ENCODE measurements around the gene CLGN. TPM values are rescaled to one million over a fixed set of nuclear protein-coding genes. Genes with fewer than 3 reads are reported as not detected.
"Not testable (repeated sequence)": the region's sequence is repeated elsewhere in the genome, so short reads cannot be mapped to it uniquely, and the experiment has no call there.

CLGN gene
- total RNA-seq, 1 experiment from 2014 or later: 2.9 TPM

DNA sequence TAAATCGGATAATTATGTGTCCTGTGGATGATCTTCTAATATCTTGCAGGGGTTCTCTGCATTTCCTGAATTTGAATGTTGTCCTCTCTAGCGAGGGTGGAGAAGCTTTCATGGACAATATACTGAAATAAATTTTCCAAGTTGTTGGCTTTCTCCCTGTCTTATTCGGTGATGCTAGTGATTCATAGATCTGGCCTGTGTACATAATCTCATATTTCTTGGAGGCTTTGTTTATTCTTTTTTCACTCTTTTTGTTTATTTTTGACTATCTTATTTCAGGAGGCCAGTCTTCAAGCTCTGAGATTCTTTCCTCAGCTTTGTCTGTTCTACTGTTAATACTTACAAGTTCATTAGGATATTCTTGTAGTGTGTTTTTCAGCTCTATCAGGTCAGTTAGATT, 20.7 kb upstream of the CLGN start:
- Histone ChIP-seq H3K27ac (ENCODE audit: insufficient read length, low read depth, low read length) (no peak overlapping the region), H3K4ac (ENCODE audit: low read depth, low read length) (no peak overlapping the region), H2BK20ac (ENCODE audit: low read depth, low read length, poor library complexity, severe bottlenecking) (no peak overlapping the region), H3T11ph (ENCODE audit: low read length) (no peak overlapping the region), H4K5ac (ENCODE audit: insufficient read length, low read depth, low read length) (no peak overlapping the region), H4K91ac (ENCODE audit: insufficient read length, low read depth, low read length) (no peak overlapping the region), H2BK12ac (ENCODE audit: insufficient read length, low read depth, low read length) (no peak overlapping the region), H2BK5ac (ENCODE audit: insufficient read length, low read length) (no peak overlapping the region), H3K27me3 (ENCODE audit: insufficient read depth, low read length) (no peaks in the 10 kb centered on the region), H3K9me3 (ENCODE audit: control insufficient read depth, low read depth, low read length) (no peaks in the 10 kb centered on the region), H3K79me2 (ENCODE audit: insufficient read depth, low read length) (no peaks in the 10 kb centered on the region), H2BK15ac (ENCODE audit: low read depth, low read length) (no peak overlapping the region), H3K18ac (ENCODE audit: insufficient read length, low read depth, low read length) (no peak overlapping the region), H3K23me2 (ENCODE audit: insufficient read length, low read depth, low read length, poor library complexity, severe bottlenecking) (no peaks in the 10 kb centered on the region), H3K9ac (ENCODE audit: extremely low read depth, insufficient read length, low read length) (no peak overlapping the region), H3K4me2 (ENCODE audit: insufficient read depth, insufficient read length, low read length) (no peak overlapping the region), H4K20me1 (ENCODE audit: control insufficient read depth, insufficient read depth, insufficient read length) (no peaks in the 10 kb centered on the region), H2AK5ac (ENCODE audit: insufficient read length, low read length) (no peak overlapping the region), H4K8ac (replicated peaks; ENCODE audit: insufficient read length, low read depth, low read length) (no peak overlapping the region), H3K4me1 (ENCODE audit: insufficient read depth, low read length) (no peaks in the 10 kb centered on the region), H3K23ac (ENCODE audit: insufficient read length, low read depth, low read length) (no peak overlapping the region), H3K56ac (ENCODE audit: insufficient read length, low read depth, low read length) (no peak overlapping the region), H2AFZ (ENCODE audit: low read length) (no peak overlapping the region), H3K79me1 (ENCODE audit: insufficient read depth, low read depth, low read length, poor library complexity, severe bottlenecking) (no peaks in the 10 kb centered on the region), H3K14ac (ENCODE audit: insufficient read depth, low read length) (no peak overlapping the region), H2BK120ac (ENCODE audit: low read depth, low read length, poor library complexity, severe bottlenecking) (no peak overlapping the region)
- DNase-seq: no peak
- peaks cover 6% of the 10 kb centered on the region; the same call in 1 of the 2 replicates for H3K27me3 Mint-ChIP-seq (ENCODE audit: low read depth)
- no peak overlapping the region for H3K4me3 Mint-ChIP-seq
- 0 out of 4 replicates have a peak, but pooled peaks cover 0 to 3% of the 10 kb centered on the region in 2 experiments for H3K4me1 Mint-ChIP-seq
- no peak overlapping the region for H3K27ac Mint-ChIP-seq
- WGBS (ENCODE audit: extremely low coverage, insufficient read length, low lambda C conversion rate): no CpG with 5 or more reads among the region's 3 CpGs
- TF ChIP-seq, protein P1, sequence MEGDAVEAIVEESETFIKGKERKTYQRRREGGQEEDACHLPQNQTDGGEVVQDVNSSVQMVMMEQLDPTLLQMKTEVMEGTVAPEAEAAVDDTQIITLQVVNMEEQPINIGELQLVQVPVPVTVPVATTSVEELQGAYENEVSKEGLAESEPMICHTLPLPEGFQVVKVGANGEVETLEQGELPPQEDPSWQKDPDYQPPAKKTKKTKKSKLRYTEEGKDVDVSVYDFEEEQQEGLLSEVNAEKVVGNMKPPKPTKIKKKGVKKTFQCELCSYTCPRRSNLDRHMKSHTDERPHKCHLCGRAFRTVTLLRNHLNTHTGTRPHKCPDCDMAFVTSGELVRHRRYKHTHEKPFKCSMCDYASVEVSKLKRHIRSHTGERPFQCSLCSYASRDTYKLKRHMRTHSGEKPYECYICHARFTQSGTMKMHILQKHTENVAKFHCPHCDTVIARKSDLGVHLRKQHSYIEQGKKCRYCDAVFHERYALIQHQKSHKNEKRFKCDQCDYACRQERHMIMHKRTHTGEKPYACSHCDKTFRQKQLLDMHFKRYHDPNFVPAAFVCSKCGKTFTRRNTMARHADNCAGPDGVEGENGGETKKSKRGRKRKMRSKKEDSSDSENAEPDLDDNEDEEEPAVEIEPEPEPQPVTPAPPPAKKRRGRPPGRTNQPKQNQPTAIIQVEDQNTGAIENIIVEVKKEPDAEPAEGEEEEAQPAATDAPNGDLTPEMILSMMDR (conservative IDR thresholded peaks at IDR 0.05): no peak
- no peaks in the 10 kb centered on the region for H3K9me3 Mint-ChIP-seq
- no peaks in the 10 kb centered on the region for H3K36me3 Mint-ChIP-seq (ENCODE audit: insufficient read depth in 1 of 3, low read depth in 3 of 3)

DNA sequence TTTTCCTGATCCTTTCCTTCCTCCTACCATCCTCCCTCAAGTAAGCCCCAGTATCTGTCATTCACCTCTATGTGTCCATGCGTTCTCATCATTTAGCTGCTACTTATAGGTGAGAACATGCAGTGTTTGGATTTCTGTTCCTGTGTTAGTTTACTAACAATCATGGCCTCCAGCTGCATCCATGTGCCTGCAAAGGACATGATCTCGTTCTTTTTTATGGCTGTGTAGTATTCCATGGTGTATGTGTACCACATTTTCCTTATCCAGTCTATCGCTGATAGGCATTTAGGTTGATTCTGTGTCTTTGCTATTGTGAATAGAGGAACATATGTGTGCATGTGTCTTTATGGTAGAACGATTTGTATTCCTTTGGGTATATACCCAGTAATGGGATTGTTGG, 16.9 kb upstream of the CLGN start:
- H2BK15ac ChIP-seq (ENCODE audit: low read depth, low read length); H3K9me3 Mint-ChIP-seq; H3K56ac ChIP-seq (ENCODE audit: insufficient read length, low read depth, low read length); DNase-seq; H2AK5ac ChIP-seq (ENCODE audit: insufficient read length, low read length); H3K27me3 Mint-ChIP-seq (ENCODE audit: low read depth); H4K91ac ChIP-seq (ENCODE audit: insufficient read length, low read depth, low read length); H3K4me2 ChIP-seq (ENCODE audit: insufficient read depth, insufficient read length, low read length); H3K27ac ChIP-seq (ENCODE audit: insufficient read length, low read depth, low read length); H3K27ac Mint-ChIP-seq; H4K5ac ChIP-seq (ENCODE audit: insufficient read length, low read depth, low read length); H4K20me1 ChIP-seq (ENCODE audit: control insufficient read depth, insufficient read depth, insufficient read length); H3T11ph ChIP-seq (ENCODE audit: low read length); H3K23ac ChIP-seq (ENCODE audit: insufficient read length, low read depth, low read length); H3K79me1 ChIP-seq (ENCODE audit: insufficient read depth, low read depth, low read length, poor library complexity, severe bottlenecking); H3K4me1 Mint-ChIP-seq; H3K9ac ChIP-seq (ENCODE audit: extremely low read depth, insufficient read length, low read length); H3K18ac ChIP-seq (ENCODE audit: insufficient read length, low read depth, low read length); H2BK12ac ChIP-seq (ENCODE audit: insufficient read length, low read depth, low read length); H3K9me3 ChIP-seq (ENCODE audit: control insufficient read depth, low read depth, low read length); H3K36me3 Mint-ChIP-seq (ENCODE audit: insufficient read depth in 1 of 3, low read depth in 3 of 3); H3K4me3 Mint-ChIP-seq; H3K27me3 ChIP-seq (ENCODE audit: insufficient read depth, low read length); H3K79me2 ChIP-seq (ENCODE audit: insufficient read depth, low read length); H3K4me1 ChIP-seq (ENCODE audit: insufficient read depth, low read length); H3K23me2 ChIP-seq (ENCODE audit: insufficient read length, low read depth, low read length, poor library complexity, severe bottlenecking); H2BK20ac ChIP-seq (ENCODE audit: low read depth, low read length, poor library complexity, severe bottlenecking); H3K4ac ChIP-seq (ENCODE audit: low read depth, low read length); H2BK5ac ChIP-seq (ENCODE audit: insufficient read length, low read length); H4K8ac ChIP-seq (replicated peaks; ENCODE audit: insufficient read length, low read depth, low read length); H2AFZ ChIP-seq (ENCODE audit: low read length); H2BK120ac ChIP-seq (ENCODE audit: low read depth, low read length, poor library complexity, severe bottlenecking); H3K14ac ChIP-seq (ENCODE audit: insufficient read depth, low read length): not testable (repeated sequence)
- WGBS (ENCODE audit: extremely low coverage, insufficient read length, low lambda C conversion rate): no CpG with 5 or more reads among the region's 4 CpGs

All from H9 (cell line).